HCT116 (cell line): ENCODE data around the gene TGM4. TPM values are rescaled to one million over a fixed set of nuclear protein-coding genes. Genes with fewer than 3 reads are reported as not detected.
A peak's percentile ranks its signal among the peaks of the same experiment; 100 is the strongest.

Experiments used
- ATAC-seq: fragments of 200-7000 bp; cut with Tn5 transposase; 2 replicates; pipeline ENCODE4 v1.9.1; 2020; ENCODE audit warnings: mild to moderate bottlenecking, moderate library complexity
- BruUV-seq: library from RNA; stranded (reverse); fragments of 400-500 nt; replicated peaks from 2 replicates; lab custom pipeline; 2021; lab: Mats Ljungman, UMichigan
- CTCF ChIA-PET: fragments of 300-600 bp; sonication (Branson Sonifier 250); formaldehyde crosslinking; loops from one replicate; lab custom pipeline; 2021; ENCODE audit warnings: antibody characterized with exemption; lab: Charles Lee
- POLR2A ChIA-PET: fragments of 300-600, 350-600 bp; sonication (Branson Sonifier 250); formaldehyde crosslinking; loops from one replicate; lab custom pipeline; 2021; ENCODE audit warnings: antibody characterized with exemption; lab: Charles Lee
- RAD21 ChIA-PET, 2 experiments: fragments of 300-600 bp; sonication (Branson Sonifier 250); formaldehyde crosslinking; loops; one replicate each; lab custom pipeline; 2023; ENCODE audit warnings: low total read pairs in 2 of 2; ENCODE audit not compliant: uncharacterized antibody in 2 of 2, unreplicated experiment in 2 of 2, low non-redundant PET in 1 of 2; lab: Charles Lee
- DNase-seq: peaks from one replicate; pipeline ENCODE4 v3.0.0-alpha.2; 2010; ENCODE audit warnings: low read depth, low spot score
- H2AFZ ChIP-seq: fragments of 200-600 bp; shearing (Covaris generic), sonication (generic); 2 replicates; pipeline ENCODE4 v1.6.1; 2017; ENCODE audit warnings: low read depth, mixed run types, mixed read lengths, antibody characterized with exemption, low read length; ENCODE audit not compliant: poor library complexity, severe bottlenecking
- H3K27ac ChIP-seq: 2 replicates; pipeline ENCODE4 v1.5.1; 2012; ENCODE audit warnings: low read depth, low read length
- H3K27me3 ChIP-seq: fragments of 200-600 bp; sonication (generic); 2 replicates; pipeline ENCODE4 v1.6.1; 2016; ENCODE audit warnings: mixed run types, low read length, mixed read lengths; ENCODE audit not compliant: insufficient read depth
- H3K36me3 ChIP-seq, 2 experiments: fragments of 200-500 bp in 1 of 2; fragments of 200-600 bp in 1 of 2; sonication (Bioruptor generic) in 1 of 2; sonication (generic) in 1 of 2; 2 replicates each; pipeline versions ENCODE4 v1.5.1 to v1.6.1; 2014 to 2016; ENCODE audit warnings: low read length in 2 of 2, inconsistent platforms in 1 of 2, mixed read lengths in 1 of 2, mixed run types in 1 of 2; ENCODE audit not compliant: insufficient read depth in 2 of 2, control insufficient read depth in 1 of 2
- H3K4me1 ChIP-seq, 2 experiments: fragments of 200-600 bp in 1 of 2; sonication (generic) in 1 of 2; 2 replicates each; pipeline versions ENCODE4 v1.5.1 to v1.6.1; 2012 to 2017; ENCODE audit warnings: low read length in 2 of 2, inconsistent platforms in 1 of 2, mild to moderate bottlenecking in 1 of 2, mixed read lengths in 1 of 2, mixed run types in 1 of 2, moderate library complexity in 1 of 2; ENCODE audit not compliant: insufficient read depth in 2 of 2, control insufficient read depth in 1 of 2
- H3K4me2 ChIP-seq: fragments of 200-600 bp; sonication (generic); 2 replicates; pipeline ENCODE4 v1.6.1; 2017; ENCODE audit warnings: mixed run types, low read length, mixed read lengths
- H3K4me3 ChIP-seq, 2 experiments: fragments of 200-600 bp in 1 of 2; sonication (generic) in 1 of 2; replicated peaks in 1 of 2; 2 replicates each; pipeline ENCODE4 v1.5.1; 2011 to 2016; ENCODE audit warnings: low read length in 2 of 2, control low read depth in 1 of 2, low read depth in 1 of 2, mild to moderate bottlenecking in 1 of 2, mixed read lengths in 1 of 2, mixed run types in 1 of 2
- H3K79me2 ChIP-seq: fragments of 200-600 bp; sonication (generic); 2 replicates; pipeline ENCODE4 v1.6.1; 2017; ENCODE audit warnings: mild to moderate bottlenecking, mixed run types, low read length, moderate library complexity, mixed read lengths; ENCODE audit not compliant: insufficient read depth
- H3K9ac ChIP-seq: fragments of 200-600 bp; sonication (generic); 2 replicates; pipeline ENCODE4 v1.6.1; 2016; ENCODE audit warnings: low read length, mixed read lengths
- H3K9me2 ChIP-seq: fragments of 200-600 bp; sonication (generic), shearing (Covaris generic); 2 replicates; pipeline ENCODE4 v1.6.1; 2017; ENCODE audit warnings: mixed run types, mild to moderate bottlenecking, moderate library complexity; ENCODE audit not compliant: insufficient read depth
- H3K9me3 ChIP-seq, 2 experiments: fragments of 200-500 bp in 1 of 2; fragments of 200-600 bp in 1 of 2; sonication (Bioruptor generic) in 1 of 2; sonication (generic) in 1 of 2; 2 replicates each; pipeline ENCODE4 v1.6.1; 2014 to 2017; ENCODE audit warnings: low read length in 2 of 2, mixed read lengths in 2 of 2, inconsistent platforms in 1 of 2, low read depth in 1 of 2, mild to moderate bottlenecking in 1 of 2, mixed run types in 1 of 2, moderate library complexity in 1 of 2; ENCODE audit not compliant: control insufficient read depth in 1 of 2, insufficient read depth in 1 of 2
- H4K20me1 ChIP-seq: fragments of 200-600 bp; sonication (generic), shearing (Covaris generic); 2 replicates; pipeline ENCODE4 v1.6.1; 2017; ENCODE audit warnings: mixed run types, mild to moderate bottlenecking, moderate library complexity; ENCODE audit not compliant: insufficient read depth
- CBX3 ChIP-seq: IDR thresholded peaks from 2 replicates; pipeline ENCODE4 v1.6.1; 2012; ENCODE audit warnings: low read depth
- CEBPB ChIP-seq: IDR thresholded peaks from 2 replicates; pipeline ENCODE4 v1.6.1; 2012; ENCODE audit warnings: low read depth
- EGR1 ChIP-seq: IDR thresholded peaks from 2 replicates; pipeline ENCODE4 v1.6.1; 2012; ENCODE audit warnings: low read depth
- ELF1 ChIP-seq: IDR thresholded peaks from 2 replicates; pipeline ENCODE4 v1.6.1; 2012; ENCODE audit warnings: low read depth, borderline replicate concordance
- EZH2 ChIP-seq: fragments of 200-600 bp; sonication (generic); IDR thresholded peaks from 2 replicates; pipeline ENCODE4 v1.6.1; 2017; ENCODE audit warnings: antibody characterized with exemption, mixed run types
- EZH2phosphoT487 ChIP-seq: fragments of 200-600 bp; IDR thresholded peaks from 2 replicates; pipeline ENCODE4 v1.6.1; 2018; ENCODE audit warnings: antibody characterized with exemption, borderline replicate concordance
- FOSL1 ChIP-seq: IDR thresholded peaks from 2 replicates; pipeline ENCODE4 v1.6.1; 2012; ENCODE audit warnings: low read depth
- JUND ChIP-seq: IDR thresholded peaks from 2 replicates; pipeline ENCODE4 v1.6.1; 2012
- POLR2A ChIP-seq: IDR thresholded peaks from 2 replicates; pipeline ENCODE4 v1.7.0; 2011; ENCODE audit warnings: borderline replicate concordance; ENCODE audit not compliant: insufficient read depth, insufficient read length; ENCODE audit errors: extremely low read depth
- POLR2AphosphoS5 ChIP-seq: IDR thresholded peaks from 2 replicates; pipeline ENCODE4 v1.6.1; 2011; ENCODE audit warnings: mild to moderate bottlenecking, low read depth, low read length, moderate library complexity
- RAD21 ChIP-seq: IDR thresholded peaks from 2 replicates; pipeline ENCODE4 v1.6.1; 2012; ENCODE audit warnings: low read depth, mild to moderate bottlenecking
- SIN3A ChIP-seq: IDR thresholded peaks from 2 replicates; pipeline ENCODE4 v1.6.1; 2012; ENCODE audit warnings: low read depth
- SP1 ChIP-seq: IDR thresholded peaks from 2 replicates; pipeline ENCODE4 v1.6.1; 2012; ENCODE audit warnings: low read depth
- SRF ChIP-seq: IDR thresholded peaks from 2 replicates; pipeline ENCODE4 v1.6.1; 2012; ENCODE audit warnings: low read depth
- TCF7L2 ChIP-seq: IDR thresholded peaks from 2 replicates; pipeline ENCODE4 v1.7.0; 2011; ENCODE audit warnings: borderline replicate concordance, inconsistent platforms; ENCODE audit not compliant: insufficient read depth, insufficient read length; ENCODE audit errors: extremely low read depth
- YY1 ChIP-seq: IDR thresholded peaks from 2 replicates; pipeline ENCODE4 v1.6.1; 2011; ENCODE audit warnings: low read length, low read depth, moderate library complexity, mild to moderate bottlenecking; ENCODE audit not compliant: insufficient replicate concordance; ENCODE audit errors: extremely low read depth
- ZFX ChIP-seq: fragments of 450-650 bp; IDR thresholded peaks from 2 replicates; pipeline ENCODE4 v1.6.1; 2017
- ZNF274 ChIP-seq: fragments of 200-500 bp; sonication (Bioruptor generic); IDR thresholded peaks from 2 replicates; pipeline ENCODE4 v1.6.1; 2014; ENCODE audit warnings: mild to moderate bottlenecking, low read depth, low read length, inconsistent platforms
- intact Hi-C: fragments of 100-400 bp; cut with micrococcal nuclease; formaldehyde crosslinking; loops from 2 replicates; pipeline ENCODE4 v1.10.0; 2022
- total RNA-seq: library from RNA; stranded (reverse); gene quantifications from one replicate; pipeline ENCODE4 v1.2.1, GENCODE V29; 2021; ENCODE audit not compliant: unreplicated experiment
- TF ChIP-seq, protein P1 (sequence below): IDR thresholded peaks from 2 replicates; pipeline ENCODE4 v1.6.1; 2012
- TF ChIP-seq, protein P2 (sequence below): IDR thresholded peaks from 2 replicates; pipeline ENCODE4 v1.6.1; 2012
- TF ChIP-seq, protein P3 (sequence below): IDR thresholded peaks from 2 replicates; pipeline ENCODE4 v1.6.1; 2011; ENCODE audit warnings: mild to moderate bottlenecking, low read length, moderate library complexity; ENCODE audit not compliant: insufficient replicate concordance; ENCODE audit errors: extremely low read depth
- TF ChIP-seq, protein P4 (sequence below), 3 experiments: fragments of 200-600 bp in 1 of 3; sonication (generic) in 1 of 3; IDR thresholded peaks in 2 of 3; conservative IDR thresholded peaks in 1 of 3; 2 replicates each; pipeline ENCODE4 v1.5.1; 2012 to 2017; ENCODE audit warnings: low read depth in 2 of 3, low read length in 2 of 3, antibody characterized with exemption in 1 of 3, borderline replicate concordance in 1 of 3, control low read depth in 1 of 3, mild to moderate bottlenecking in 1 of 3, mixed read lengths in 1 of 3, mixed run types in 1 of 3, moderate library complexity in 1 of 3; ENCODE audit not compliant: insufficient read depth in 1 of 3

Gene TGM4
- total RNA-seq, 1 experiment from 2014 or later: not detected

DNA sequence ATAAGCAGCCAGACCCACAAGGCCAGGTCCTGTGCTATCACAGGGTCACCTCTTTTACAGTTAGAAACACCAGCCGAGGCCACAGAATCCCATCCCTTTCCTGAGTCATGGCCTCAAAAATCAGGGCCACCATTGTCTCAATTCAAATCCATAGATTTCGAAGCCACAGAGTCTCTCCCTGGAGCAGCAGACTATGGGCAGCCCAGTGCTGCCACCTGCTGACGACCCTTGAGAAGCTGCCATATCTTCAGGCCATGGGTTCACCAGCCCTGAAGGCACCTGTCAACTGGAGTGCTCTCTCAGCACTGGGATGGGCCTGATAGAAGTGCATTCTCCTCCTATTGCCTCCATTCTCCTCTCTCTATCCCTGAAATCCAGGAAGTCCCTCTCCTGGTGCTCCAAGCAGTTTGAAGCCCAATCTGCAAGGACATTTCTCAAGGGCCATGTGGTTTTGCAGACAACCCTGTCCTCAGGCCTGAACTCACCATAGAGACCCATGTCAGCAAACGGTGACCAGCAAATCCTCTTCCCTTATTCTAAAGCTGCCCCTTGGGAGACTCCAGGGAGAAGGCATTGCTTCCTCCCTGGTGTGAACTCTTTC, 39.6 kb downstream of the TGM4 start:
- Histone ChIP-seq H3K4me3 (no peak overlapping the region), H3K9me2 (no peaks in the 10 kb centered on the region), H2AFZ (no peak overlapping the region), H4K20me1 (no peaks in the 10 kb centered on the region), H3K9me3 (no peaks in the 10 kb centered on the region), H3K36me3 (no peaks in the 10 kb centered on the region), H3K4me2 (no peak overlapping the region), H3K27ac (no peak overlapping the region), H3K79me2 (no peaks in the 10 kb centered on the region), H3K27me3 (no peaks in the 10 kb centered on the region), H3K4me1 (no peaks in the 10 kb centered on the region), H3K9ac (no peak overlapping the region)
- intact Hi-C loops: loop anchor here (1.0 to 10.0 kb wide), 3 partner anchors 269 to 591 kb away; partner anchors contain the start of gene ZNF35
- POLR2A ChIA-PET: no interaction called here
- no TSS peak for BruUV-seq
- peak; percentile 40 for DNase-seq
- RAD21 ChIA-PET: no interaction called here
- CTCF ChIA-PET: interaction anchor here (0.9 to 2.2 kb wide), 6 partner anchors 10 to 576 kb away, joined by 3 to 11 read pairs (median 4); partner anchors contain the start of gene TCAIM
- ATAC-seq: peak; percentile 85
- TF ChIP-seq ZNF274 (no peak), SRF (no peak), SP1 (no peak), JUND (no peak), RAD21 (peak; percentile 89), TCF7L2 (no peak), POLR2AphosphoS5 (no peak), ELF1 (no peak), YY1 (peak; percentile 46), FOSL1 (no peak), EZH2phosphoT487 (no peak), POLR2A (no peak), EZH2 (no peak), ZFX (no peak), EGR1 (no peak), SIN3A (no peak), CEBPB (no peak), CBX3 (no peak)
- TF ChIP-seq, protein P1, sequence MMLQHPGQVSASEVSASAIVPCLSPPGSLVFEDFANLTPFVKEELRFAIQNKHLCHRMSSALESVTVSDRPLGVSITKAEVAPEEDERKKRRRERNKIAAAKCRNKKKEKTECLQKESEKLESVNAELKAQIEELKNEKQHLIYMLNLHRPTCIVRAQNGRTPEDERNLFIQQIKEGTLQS: no peak
- TF ChIP-seq, protein P2, sequence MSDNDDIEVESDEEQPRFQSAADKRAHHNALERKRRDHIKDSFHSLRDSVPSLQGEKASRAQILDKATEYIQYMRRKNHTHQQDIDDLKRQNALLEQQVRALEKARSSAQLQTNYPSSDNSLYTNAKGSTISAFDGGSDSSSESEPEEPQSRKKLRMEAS: no peak
- TF ChIP-seq, protein P3, sequence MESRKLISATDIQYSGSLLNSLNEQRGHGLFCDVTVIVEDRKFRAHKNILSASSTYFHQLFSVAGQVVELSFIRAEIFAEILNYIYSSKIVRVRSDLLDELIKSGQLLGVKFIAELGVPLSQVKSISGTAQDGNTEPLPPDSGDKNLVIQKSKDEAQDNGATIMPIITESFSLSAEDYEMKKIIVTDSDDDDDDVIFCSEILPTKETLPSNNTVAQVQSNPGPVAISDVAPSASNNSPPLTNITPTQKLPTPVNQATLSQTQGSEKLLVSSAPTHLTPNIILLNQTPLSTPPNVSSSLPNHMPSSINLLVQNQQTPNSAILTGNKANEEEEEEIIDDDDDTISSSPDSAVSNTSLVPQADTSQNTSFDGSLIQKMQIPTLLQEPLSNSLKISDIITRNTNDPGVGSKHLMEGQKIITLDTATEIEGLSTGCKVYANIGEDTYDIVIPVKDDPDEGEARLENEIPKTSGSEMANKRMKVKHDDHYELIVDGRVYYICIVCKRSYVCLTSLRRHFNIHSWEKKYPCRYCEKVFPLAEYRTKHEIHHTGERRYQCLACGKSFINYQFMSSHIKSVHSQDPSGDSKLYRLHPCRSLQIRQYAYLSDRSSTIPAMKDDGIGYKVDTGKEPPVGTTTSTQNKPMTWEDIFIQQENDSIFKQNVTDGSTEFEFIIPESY: no peak
- TF ChIP-seq, protein P4, sequence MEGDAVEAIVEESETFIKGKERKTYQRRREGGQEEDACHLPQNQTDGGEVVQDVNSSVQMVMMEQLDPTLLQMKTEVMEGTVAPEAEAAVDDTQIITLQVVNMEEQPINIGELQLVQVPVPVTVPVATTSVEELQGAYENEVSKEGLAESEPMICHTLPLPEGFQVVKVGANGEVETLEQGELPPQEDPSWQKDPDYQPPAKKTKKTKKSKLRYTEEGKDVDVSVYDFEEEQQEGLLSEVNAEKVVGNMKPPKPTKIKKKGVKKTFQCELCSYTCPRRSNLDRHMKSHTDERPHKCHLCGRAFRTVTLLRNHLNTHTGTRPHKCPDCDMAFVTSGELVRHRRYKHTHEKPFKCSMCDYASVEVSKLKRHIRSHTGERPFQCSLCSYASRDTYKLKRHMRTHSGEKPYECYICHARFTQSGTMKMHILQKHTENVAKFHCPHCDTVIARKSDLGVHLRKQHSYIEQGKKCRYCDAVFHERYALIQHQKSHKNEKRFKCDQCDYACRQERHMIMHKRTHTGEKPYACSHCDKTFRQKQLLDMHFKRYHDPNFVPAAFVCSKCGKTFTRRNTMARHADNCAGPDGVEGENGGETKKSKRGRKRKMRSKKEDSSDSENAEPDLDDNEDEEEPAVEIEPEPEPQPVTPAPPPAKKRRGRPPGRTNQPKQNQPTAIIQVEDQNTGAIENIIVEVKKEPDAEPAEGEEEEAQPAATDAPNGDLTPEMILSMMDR (IDR thresholded peaks at IDR 0.05 in 2 of 3, conservative IDR thresholded peaks at IDR 0.05 in 1 of 3; ENCODE audit: borderline replicate concordance in 1 of 3, insufficient read depth in 1 of 3, low read depth in 2 of 3, low read length in 2 of 3): peak; percentile 64 to 79 (median 77)
